A673 (cell line): Measurements from ENCODE around the gene KCNK7. TPM values are rescaled to one million over a fixed set of nuclear protein-coding genes. Genes with fewer than 3 reads are reported as not detected.

Experiments
- BruUV-seq: library from RNA; stranded (reverse); fragments of 400-500 nt; replicated peaks from 2 replicates; lab custom pipeline; 2021; lab: Mats Ljungman, UMichigan
- CTCF ChIA-PET: fragments of 300-600 bp; sonication (Branson Sonifier 250); formaldehyde crosslinking; loops from one replicate; lab custom pipeline; 2022; ENCODE audit warnings: antibody characterized with exemption; lab: Charles Lee
- POLR2A ChIA-PET: fragments of 300-600 bp; sonication (Branson Sonifier 250); formaldehyde crosslinking; loops from one replicate; lab custom pipeline; 2022; ENCODE audit warnings: antibody characterized with exemption; ENCODE audit not compliant: low non-redundant PET; lab: Charles Lee
- DNase-seq: peaks from one replicate; pipeline ENCODE4 v3.0.0-alpha.2; 2015; ENCODE audit warnings: low spot score
- H3K27ac ChIP-seq: fragments of 200-600 bp; sonication (generic); 2 replicates; pipeline ENCODE4 v1.5.1; 2016; ENCODE audit warnings: mixed run types, low read depth, mild to moderate bottlenecking, mixed read lengths, antibody characterized with exemption, low read length; ENCODE audit not compliant: poor library complexity, severe bottlenecking
- H3K27me3 ChIP-seq: fragments of 200-600 bp; sonication (generic); replicated peaks from 2 replicates; pipeline ENCODE4 v1.6.1; 2017; ENCODE audit warnings: mixed run types, low read depth, mild to moderate bottlenecking, mixed read lengths, antibody characterized with exemption, low read length; ENCODE audit not compliant: insufficient read depth, poor library complexity
- H3K36me3 ChIP-seq: fragments of 200-600 bp; sonication (generic); 2 replicates; pipeline ENCODE4 v1.6.1; 2016; ENCODE audit warnings: mixed run types, mild to moderate bottlenecking, mixed read lengths, antibody characterized with exemption, low read length; ENCODE audit not compliant: insufficient read depth, poor library complexity, severe bottlenecking
- H3K4me1 ChIP-seq: fragments of 200-600 bp; sonication (generic); 2 replicates; pipeline ENCODE4 v1.6.1; 2017; ENCODE audit warnings: mixed run types, mild to moderate bottlenecking, mixed read lengths, antibody characterized with exemption, low read length; ENCODE audit not compliant: insufficient read depth, poor library complexity, severe bottlenecking
- H3K4me3 ChIP-seq: fragments of 200-600 bp; sonication (generic); 2 replicates; pipeline ENCODE4 v1.5.1; 2016; ENCODE audit warnings: low read depth, mixed run types, mild to moderate bottlenecking, mixed read lengths, low read length; ENCODE audit not compliant: poor library complexity, severe bottlenecking
- H3K9me3 ChIP-seq: fragments of 200-600 bp; sonication (generic); 2 replicates; pipeline ENCODE4 v1.6.1; 2016; ENCODE audit warnings: mixed run types, low read depth, mild to moderate bottlenecking, mixed read lengths, antibody characterized with exemption, low read length; ENCODE audit not compliant: poor library complexity, severe bottlenecking
- CTCF ChIP-seq: fragments of 300-800, 200-600 bp; sonication (generic); conservative IDR thresholded peaks from 2 replicates; pipeline ENCODE4 v1.5.1; 2017; ENCODE audit warnings: low read depth, mild to moderate bottlenecking, antibody characterized with exemption, low read length, moderate library complexity, mixed read lengths
- EZH2 ChIP-seq: fragments of 200-600 bp; sonication (generic); IDR thresholded peaks from 2 replicates; pipeline ENCODE4 v1.6.1; 2017; ENCODE audit warnings: borderline replicate concordance, low read depth, mild to moderate bottlenecking, mixed read lengths, antibody characterized with exemption, low read length; ENCODE audit not compliant: poor library complexity, severe bottlenecking
- intact Hi-C: fragments of 100-400 bp; cut with micrococcal nuclease; formaldehyde crosslinking; loops from one replicate; pipeline ENCODE4 v1.10.0; 2022; ENCODE audit not compliant: unreplicated experiment
- total RNA-seq: library from RNA; stranded (reverse); gene quantifications from 2 replicates; pipeline ENCODE4 v1.2.3, GENCODE V29; 2021

KCNK7 gene
- total RNA-seq, 1 experiment from 2014 or later = 2.3 TPM

GRCh38 chr11:65559951-65560537, 35.6 kb downstream of the KCNK7 start:
- Histone ChIP-seq H3K36me3 (no peaks in the 10 kb centered on the region), H3K9me3 (no peaks in the 10 kb centered on the region), H3K27ac (peak overlapping the region; percentile 87), H3K27me3 (no peaks in the 10 kb centered on the region), H3K4me3 (no peak overlapping the region), H3K4me1 (peaks cover 41% of the 10 kb centered on the region)
- DNase-seq = peak; percentile 73
- no TSS peak for BruUV-seq
- intact Hi-C loops = no loop called here
- ChIA-PET CTCF (interaction anchor here (0.8 kb wide), 1 partner anchor 10 kb away, joined by 3 read pairs; the partner anchor contains the start of gene ZNRD2), POLR2A (interaction anchor here (0.7 to 0.9 kb wide), 2 partner anchors 31 to 56 kb away, joined by 3 to 4 read pairs; no protein-coding TSS in a partner anchor)
- TF ChIP-seq CTCF (no peak), EZH2 (no peak)

- Histone ChIP-seq H3K27me3 (no peaks in the 10 kb centered on the region), H3K4me1 (peaks cover 41% of the 10 kb centered on the region), H3K36me3 (no peaks in the 10 kb centered on the region), H3K4me3 (peak overlapping the region; percentile 59), H3K9me3 (no peaks in the 10 kb centered on the region), H3K27ac (peak overlapping the region; percentile 87)
- ChIA-PET POLR2A (interaction anchor here (0.7 to 0.9 kb wide), 2 partner anchors 32 to 55 kb away, joined by 3 to 4 read pairs; no protein-coding TSS in a partner anchor), CTCF (interaction anchor here (0.8 kb wide), 1 partner anchor 11 kb away, joined by 3 read pairs; the partner anchor contains the start of gene ZNRD2)
- intact Hi-C loops = no loop called here
- BruUV-seq = no TSS peak
- no peak for TF ChIP-seq EZH2
- TF ChIP-seq CTCF = no peak
- no peak for DNase-seq
Measured at GRCh38 chr11:65559535-65559934, 36.1 kb downstream of the KCNK7 start.

- TF ChIP-seq CTCF (no peak), EZH2 (no peak)
- CTCF ChIA-PET = interaction anchor here (1.2 kb wide), 1 partner anchor 18 kb away, joined by 5 read pairs; no protein-coding TSS in a partner anchor
- Histone ChIP-seq H3K4me1 (peaks cover 41% of the 10 kb centered on the region), H3K27ac (peak overlapping the region; percentile 87), H3K36me3 (no peaks in the 10 kb centered on the region), H3K9me3 (no peaks in the 10 kb centered on the region), H3K27me3 (no peaks in the 10 kb centered on the region), H3K4me3 (peak overlapping the region; percentile 59)
- peak; percentile 88 for DNase-seq
- no TSS peak for BruUV-seq
- POLR2A ChIA-PET = interaction anchor here (0.9 kb wide), 1 partner anchor 55 kb away, joined by 3 read pairs; no protein-coding TSS in a partner anchor
- intact Hi-C loops = no loop called here
Measured at GRCh38 chr11:65558930-65559509, 36.6 kb downstream of the KCNK7 start.
